Transverse colon (tissue), 4 donors: ENCODE data around the gene SCD. TPM values are rescaled to one million over a fixed set of nuclear protein-coding genes. Genes with fewer than 3 reads are reported as not detected.

Source experiments
- DNase-seq: peaks from one replicate; pipeline ENCODE4 v3.0.0-alpha.2; 2019
- H3K27ac ChIP-seq, 4 donors: fragments of 200-600 bp; sonication (generic); 2 replicates each; pipeline ENCODE4 v1.5.1; 2016 to 2018; ENCODE audit warnings: inconsistent platforms in 4 of 4
- H3K27me3 ChIP-seq: fragments of 200-600 bp; sonication (generic); 2 replicates; pipeline ENCODE4 v1.5.1; 2017; ENCODE audit warnings: inconsistent platforms
- H3K36me3 ChIP-seq, 4 donors: fragments of 200-600 bp; sonication (generic); 2 replicates each; pipeline ENCODE4 v1.5.1; 2017 to 2019; ENCODE audit warnings: inconsistent platforms in 4 of 4
- H3K4me1 ChIP-seq, 4 donors: fragments of 200-600 bp; sonication (generic); 2 replicates each; pipeline ENCODE4 v1.5.1; 2017 to 2020; ENCODE audit warnings: inconsistent platforms in 4 of 4
- H3K4me3 ChIP-seq, 4 donors: fragments of 200-600 bp; sonication (generic); 1 replicate in 1 of 4; 2 replicates in 3 of 4; pipeline versions ENCODE4 v1.5.1 to v1.6.1; 2017 to 2019; ENCODE audit warnings: inconsistent platforms in 4 of 4
- H3K9me3 ChIP-seq, 2 donors: fragments of 200-600 bp; sonication (generic); 2 replicates each; pipeline ENCODE4 v1.5.1; 2017 to 2019; ENCODE audit warnings: inconsistent platforms in 2 of 2
- CTCF ChIP-seq, 5 experiments: fragments of 200-600 bp in 3 of 5; fragments of 450-650 bp in 2 of 5; sonication (generic) in 3 of 5; IDR thresholded peaks; 1 replicate in 2 of 5; 2 replicates in 3 of 5; pipeline ENCODE4 v1.5.1; 2016 to 2017; ENCODE audit warnings: antibody characterized with exemption in 5 of 5, inconsistent platforms in 3 of 5, mild to moderate bottlenecking in 2 of 5, moderate library complexity in 1 of 5
- EP300 ChIP-seq: sonication (generic); formaldehyde crosslinking; IDR thresholded peaks from one replicate; pipeline ENCODE4 v1.6.1; 2017; ENCODE audit warnings: antibody characterized with exemption, low read depth
- POLR2A ChIP-seq: fragments of 450-650 bp; IDR thresholded peaks from one replicate; pipeline ENCODE4 v1.6.1; 2016; ENCODE audit warnings: antibody characterized with exemption, mild to moderate bottlenecking, moderate library complexity
- POLR2AphosphoS5 ChIP-seq, 3 donors: sonication (generic); formaldehyde crosslinking; IDR thresholded peaks; one replicate each; pipeline ENCODE4 v1.6.1; 2016; ENCODE audit warnings: antibody characterized with exemption in 3 of 3
- WGBS, 2 donors: methylation state at CpG; one replicate each; pipeline ENCODE4 v1.1.5; 2018; ENCODE audit warnings: low coverage in 1 of 2; 5-methylcytosine and 5-hydroxymethylcytosine counted together
- in situ Hi-C, 4 donors: fragments of 200-750 bp; cut with MboI; loops; one replicate each; pipeline versions ENCODE4 v1.15.0 to v1.15.1; 2017; ENCODE audit warnings: low sequenced_read_pairs in 3 of 4, low pct_ligation_motif_present in 1 of 4, low pct_unique_long_range_greater_than_20kb in 1 of 4
- intact Hi-C: fragments of 100-400 bp; cut with DNase I; formaldehyde crosslinking; loops from one replicate; pipeline ENCODE4 v1.15.1; 2023; ENCODE audit warnings: low total_unique reads
- total RNA-seq, 4 donors: library from RNA; depleted of rRNA; stranded (reverse); fragments of >200 nt; gene quantifications; one replicate each; pipeline ENCODE4 v1.1.0, GENCODE V29; 2016

The SCD gene
- total RNA-seq, 4 donors from 2014 or later: 9.2 to 62.1 (median 21.8) TPM

- 92% methylated on average over 3 of the region's 3 CpGs; no CpG with 5 or more reads in 1 of the 2 donors for WGBS, 2 donors
- TF ChIP-seq EP300 (no peak), POLR2A (no peak), CTCF (IDR thresholded peaks at IDR 0.05) (no peak), POLR2AphosphoS5 (IDR thresholded peaks at IDR 0.05) (no peak)
- Histone ChIP-seq H3K4me3 (no peak overlapping the region), H3K9me3 (no peaks in the 10 kb centered on the region), H3K27me3 (no peaks in the 10 kb centered on the region), H3K27ac (no peak overlapping the region), H3K4me1 (peaks cover 0 to 33% (median 18%) of the 10 kb centered on the region in 4 donors), H3K36me3 (peaks cover 0 to 6% (median 0%) of the 10 kb centered on the region in 4 donors)
- no peak for DNase-seq
- intact Hi-C loops (no loop called here), in situ Hi-C loops (no loop called here)
Observed at GRCh38 chr10:100380400-100380799, 33.4 kb downstream of the SCD start.

- TF ChIP-seq POLR2AphosphoS5 (IDR thresholded peaks at IDR 0.05): no peak
- TF ChIP-seq EP300: no peak
- no peak for TF ChIP-seq POLR2A
- no peak for TF ChIP-seq CTCF (IDR thresholded peaks at IDR 0.05)
- DNase-seq: no peak
- intact Hi-C loops (no loop called here), in situ Hi-C loops (no loop called here)
- no peaks in the 10 kb centered on the region for H3K27me3 ChIP-seq
- 98% methylated on average over 13 of the region's 13 CpGs; no CpG with 5 or more reads in 1 of the 2 donors for WGBS, 2 donors
- no peak overlapping the region for H3K27ac ChIP-seq
- H3K9me3 ChIP-seq: no peaks in the 10 kb centered on the region
- H3K4me1 ChIP-seq: peaks cover 0 to 17% (median 7%) of the 10 kb centered on the region in 4 donors
- H3K36me3 ChIP-seq: peaks cover 0 to 6% (median 0%) of the 10 kb centered on the region in 4 donors
- no peak overlapping the region for H3K4me3 ChIP-seq
Observed at GRCh38 chr10:100382553-100382952, 35.5 kb downstream of the SCD start.

- intact Hi-C loops (no loop called here), in situ Hi-C loops (no loop called here)
- TF ChIP-seq POLR2AphosphoS5 (IDR thresholded peaks at IDR 0.05) (no peak), CTCF (IDR thresholded peaks at IDR 0.05) (no peak), POLR2A (no peak), EP300 (no peak)
- H3K4me1 ChIP-seq: peaks cover 0 to 14% (median 5%) of the 10 kb centered on the region in 4 donors
- no peak for DNase-seq
- no peak overlapping the region for H3K27ac ChIP-seq
- no peaks in the 10 kb centered on the region for H3K27me3 ChIP-seq
- H3K36me3 ChIP-seq: peaks cover 0 to 6% (median 0%) of the 10 kb centered on the region in 4 donors
- WGBS, 2 donors: 92 to 96% methylated on average over 2 of the region's 2 CpGs
- H3K4me3 ChIP-seq: no peak overlapping the region
- no peaks in the 10 kb centered on the region for H3K9me3 ChIP-seq
Observed at GRCh38 chr10:100383251-100383650, 36.2 kb downstream of the SCD start.

- in situ Hi-C loops (no loop called here), intact Hi-C loops (no loop called here)
- Histone ChIP-seq H3K9me3 (no peaks in the 10 kb centered on the region), H3K36me3 (no peaks in the 10 kb centered on the region), H3K27me3 (no peaks in the 10 kb centered on the region), H3K4me1 (no peaks in the 10 kb centered on the region), H3K27ac (no peak overlapping the region), H3K4me3 (no peak overlapping the region)
- TF ChIP-seq EP300: no peak
- no peak for TF ChIP-seq POLR2AphosphoS5 (IDR thresholded peaks at IDR 0.05)
- no peak for TF ChIP-seq POLR2A
- no peak for TF ChIP-seq CTCF (IDR thresholded peaks at IDR 0.05)
- DNase-seq: no peak
- 85 to 88% methylated on average over 3 to 4 of the region's 4 CpGs for WGBS, 2 donors
Observed at GRCh38 chr10:100391163-100392002, 44.4 kb downstream of the SCD start.
